Spleen (tissue), 7 donors: ENCODE measurements around the gene RBM42.

Experiments used
- CTCF ChIP-seq, 11 experiments: fragments of 200-600 bp in 7 of 11; fragments of 450-650 bp in 4 of 11; sonication (generic) in 4 of 11; IDR thresholded peaks in 8 of 11; conservative IDR thresholded peaks in 3 of 11; 1 replicate in 7 of 11; 2 replicates in 4 of 11; pipeline versions ENCODE4 v1.4.0 to v1.8.0; 2016 to 2021; ENCODE audit warnings: antibody characterized with exemption in 11 of 11, inconsistent platforms in 4 of 11, mild to moderate bottlenecking in 1 of 11
- POLR2A ChIP-seq, 3 donors: fragments of 450-650 bp; IDR thresholded peaks; one replicate each; pipeline ENCODE4 v1.5.1; 2017; ENCODE audit warnings: antibody characterized with exemption in 3 of 3, mild to moderate bottlenecking in 1 of 3
- POLR2AphosphoS5 ChIP-seq, 3 donors: sonication (generic); formaldehyde crosslinking; IDR thresholded peaks; one replicate each; pipeline ENCODE4 v1.5.1; 2017; ENCODE audit warnings: antibody characterized with exemption in 3 of 3
- donor health status: DM: no; HTN: no; CAD: no; lungs with moderate emphysema.
- donor health status: DM: no; HTN: no; CAD: no.
- donor health status: DM: no; HTN: no; CAD: no.

GRCh38 chr19:35582760-35583159 lies 46.1 kb upstream of the RBM42 start:
- no peak for TF ChIP-seq POLR2A (IDR thresholded peaks at IDR 0.05)
- TF ChIP-seq CTCF (IDR thresholded peaks at IDR 0.05 in 8 of 11, conservative IDR thresholded peaks at IDR 0.05 in 3 of 11) = no peak
- no peak for TF ChIP-seq POLR2AphosphoS5 (IDR thresholded peaks at IDR 0.05)
